Endothelial cell of umbilical vein (primary cell): Measurements from ENCODE around the gene SLC39A3. TPM values are rescaled to one million over a fixed set of nuclear protein-coding genes. Genes with fewer than 3 reads are reported as not detected.

Experiments
- BruUV-seq: library from RNA; stranded (reverse); fragments of 400-500 nt; replicated peaks from 2 replicates; lab custom pipeline; 2021; lab: Mats Ljungman, UMichigan
- CTCF ChIA-PET: fragments of 300-600, 350-600 bp; sonication (Branson Sonifier 250); formaldehyde crosslinking; loops from one replicate; lab custom pipeline; 2021; ENCODE audit warnings: antibody characterized with exemption, inconsistent platforms; lab: Charles Lee
- POLR2A ChIA-PET: fragments of 300-600, 350-600 bp; sonication (Branson Sonifier 250); formaldehyde crosslinking; loops from one replicate; lab custom pipeline; 2021; ENCODE audit warnings: antibody characterized with exemption, inconsistent platforms; lab: Charles Lee
- DNase-seq: peaks from one replicate; pipeline ENCODE4 v3.0.0-alpha.2; 2011; ENCODE audit warnings: low read depth, low spot score
- FAIRE-seq: peaks from 2 replicates; lab custom pipeline; 2011; peaks lifted over from hg19 to GRCh38; lab: Jason Lieb, UNC
- H2AFZ ChIP-seq: 2 replicates; pipeline ENCODE4 v1.6.0; 2012; ENCODE audit warnings: low read depth, low read length, control low read depth, inconsistent platforms
- H3K27ac ChIP-seq: 2 replicates; pipeline ENCODE4 v1.5.1; 2011; ENCODE audit warnings: low read depth, mild to moderate bottlenecking, control low read depth, low read length, moderate library complexity; ENCODE audit not compliant: insufficient read depth
- H3K27me3 ChIP-seq, 2 experiments: 2 replicates each; pipeline versions ENCODE4 v1.6.0 to v1.6.1; 2011; ENCODE audit warnings: low read length in 2 of 2, mixed read lengths in 1 of 2; ENCODE audit not compliant: control insufficient read depth in 2 of 2, insufficient read depth in 2 of 2
- H3K36me3 ChIP-seq, 2 experiments: 2 replicates in 1 of 2; 3 replicates in 1 of 2; pipeline ENCODE4 v1.5.1; 2011; ENCODE audit warnings: low read length in 2 of 2, mild to moderate bottlenecking in 1 of 2, moderate library complexity in 1 of 2; ENCODE audit not compliant: control insufficient read depth in 2 of 2, insufficient read depth in 2 of 2; ENCODE audit errors: extremely low read depth in 1 of 2
- H3K4me1 ChIP-seq: 3 replicates; pipeline ENCODE4 v1.5.1; 2011; ENCODE audit warnings: mild to moderate bottlenecking, low read length; ENCODE audit not compliant: control insufficient read depth, insufficient read depth; ENCODE audit errors: extremely low read depth
- H3K4me2 ChIP-seq: 2 replicates; pipeline ENCODE4 v1.6.1; 2011; ENCODE audit warnings: low read length, control low read depth, mixed read lengths; ENCODE audit not compliant: insufficient read depth
- H3K4me3 ChIP-seq, 3 experiments: fragments of 200-600 bp in 1 of 3; sonication (generic), shearing (Covaris generic) in 1 of 3; replicated peaks in 1 of 3; 2 replicates each; pipeline ENCODE4 v1.5.1; 2011 to 2016; ENCODE audit warnings: control low read depth in 3 of 3, low read length in 3 of 3, mild to moderate bottlenecking in 2 of 3, inconsistent platforms in 1 of 3, low read depth in 1 of 3, moderate library complexity in 1 of 3; ENCODE audit not compliant: insufficient read depth in 1 of 3
- H3K79me2 ChIP-seq: 2 replicates; pipeline ENCODE4 v1.6.0; 2012; ENCODE audit warnings: low read length, inconsistent platforms; ENCODE audit not compliant: control insufficient read depth, insufficient read depth
- H3K9ac ChIP-seq: replicated peaks from 2 replicates; pipeline ENCODE3; 2011; ENCODE audit warnings: low read length, control low read depth; ENCODE audit not compliant: insufficient read depth; ENCODE audit errors: extremely low read depth
- H3K9me1 ChIP-seq: replicated peaks from 3 replicates; pipeline ENCODE4 v1.6.0; 2011; ENCODE audit warnings: mild to moderate bottlenecking, low read length; ENCODE audit not compliant: control insufficient read depth, insufficient read depth; ENCODE audit errors: extremely low read depth
- H3K9me3 ChIP-seq: replicated peaks from 2 replicates; pipeline ENCODE4 v1.5.1; 2012; ENCODE audit warnings: low read length, inconsistent platforms; ENCODE audit not compliant: control insufficient read depth, insufficient read depth
- H4K20me1 ChIP-seq: replicated peaks from 2 replicates; pipeline ENCODE3; 2011; ENCODE audit warnings: mild to moderate bottlenecking, low read length; ENCODE audit not compliant: control insufficient read depth, insufficient read depth; ENCODE audit errors: extremely low read depth
- CTCF ChIP-seq, 2 donors: IDR thresholded peaks; 1 replicate in 1 of 2; 2 replicates in 1 of 2; pipeline ENCODE4 v1.5.1; 2011; ENCODE audit warnings: low read length in 2 of 2, mild to moderate bottlenecking in 2 of 2, moderate library complexity in 2 of 2, control low read depth in 1 of 2, inconsistent platforms in 1 of 2, low read depth in 1 of 2; ENCODE audit not compliant: insufficient read depth in 1 of 2; ENCODE audit errors: extremely low read depth in 1 of 2
- EZH2 ChIP-seq: IDR thresholded peaks from 2 replicates; pipeline ENCODE4 v1.6.1; 2012; ENCODE audit warnings: borderline replicate concordance, low read depth, mild to moderate bottlenecking, moderate library complexity, low read length, inconsistent platforms; ENCODE audit not compliant: severe bottlenecking
- FOS ChIP-seq: IDR thresholded peaks from 2 replicates; pipeline ENCODE4 v1.6.1; 2011; ENCODE audit warnings: mild to moderate bottlenecking, low read length, moderate library complexity, borderline replicate concordance; ENCODE audit not compliant: insufficient read depth
- GATA2 ChIP-seq: IDR thresholded peaks from 2 replicates; pipeline ENCODE4 v1.7.0; 2011; ENCODE audit warnings: low read depth, mild to moderate bottlenecking, moderate library complexity, mixed read lengths, low read length; ENCODE audit not compliant: insufficient read length, insufficient read depth
- JUN ChIP-seq: IDR thresholded peaks from 2 replicates; pipeline ENCODE4 v1.6.1; 2011; ENCODE audit warnings: borderline replicate concordance, low read depth; ENCODE audit not compliant: insufficient read length, insufficient read depth
- MAX ChIP-seq: IDR thresholded peaks from 2 replicates; pipeline ENCODE4 v1.6.1; 2011; ENCODE audit not compliant: insufficient read depth, insufficient read length
- MYC ChIP-seq: IDR thresholded peaks from one replicate; pipeline ENCODE4 v1.6.1; 2011; ENCODE audit warnings: mild to moderate bottlenecking, low read depth, low read length
- POLR2A ChIP-seq: IDR thresholded peaks from 2 replicates; pipeline ENCODE4 v1.6.1; 2012; ENCODE audit warnings: low read depth, mild to moderate bottlenecking, control low read depth, low read length
- POLR2AphosphoS5 ChIP-seq: IDR thresholded peaks from 2 replicates; pipeline ENCODE4 v1.6.1; 2012; ENCODE audit warnings: low read depth, mild to moderate bottlenecking, control low read depth, low read length, moderate library complexity; ENCODE audit not compliant: insufficient read depth
- dilution Hi-C: fragments of 300-500 bp; cut with MboI; formaldehyde crosslinking; loops from one replicate; pipeline ENCODE4 v1.15.0; 2019; ENCODE audit warnings: low sequenced_read_pairs; ENCODE audit not compliant: extremely low pct_ligation_motif_present
- intact Hi-C: fragments of 100-400 bp; cut with micrococcal nuclease; formaldehyde crosslinking; loops from one replicate; pipeline ENCODE4 v1.10.0; 2022
- polyA plus RNA-seq, 4 experiments: library from polyadenylated mRNA; depleted of rRNA in 3 of 4; stranded (reverse) in 3 of 4; unstranded in 1 of 4; fragments of >200 nt; gene quantifications; 2 replicates each; pipeline versions ENCODE4 v1.2.1 to v1.2.3, GENCODE V29; 2011 to 2012; ENCODE audit warnings: missing spikeins in 1 of 4
- total RNA-seq: library from RNA; stranded (reverse); gene quantifications from 2 replicates; pipeline ENCODE4 v1.2.3, GENCODE V29; 2021

Gene SLC39A3
- total and polyA plus RNA-seq, 2 donors (not counting 3 experiments of a cell fraction or from before 2014, with no cell fraction given), result 28.0 to 43.1 TPM

GRCh38 chr19:2761876-2762782 is 22.3 kb upstream of the SLC39A3 start:
- no peaks in the 10 kb centered on the region for H4K20me1 ChIP-seq
- H3K36me3 ChIP-seq, result peaks cover 6 to 44% of the 10 kb centered on the region in 2 experiments
- dilution Hi-C loops (no loop called here), intact Hi-C loops (no loop called here)
- no peak overlapping the region for H2AFZ ChIP-seq
- no peaks in the 10 kb centered on the region for H3K9me3 ChIP-seq
- POLR2A ChIA-PET, result no interaction called here
- no peaks in the 10 kb centered on the region for H3K9me1 ChIP-seq
- no peak overlapping the region for H3K9ac ChIP-seq
- FAIRE-seq, result no peak
- no peaks in the 10 kb centered on the region for H3K4me1 ChIP-seq
- no TSS peak for BruUV-seq
- no peak overlapping the region for H3K27ac ChIP-seq
- TF ChIP-seq POLR2AphosphoS5 (no peak), POLR2A (no peak), EZH2 (no peak), MYC (no peak), MAX (no peak), GATA2 (no peak), FOS (no peak), JUN (no peak), CTCF (IDR thresholded peaks at IDR 0.05; ENCODE audit: extremely low read depth in 1 of 2, insufficient read depth in 1 of 2, low read depth in 1 of 2, low read length in 2 of 2) (no peak)
- no peak overlapping the region for H3K4me3 ChIP-seq
- no peaks in the 10 kb centered on the region for H3K27me3 ChIP-seq
- no peak for DNase-seq
- no peaks in the 10 kb centered on the region for H3K79me2 ChIP-seq
- CTCF ChIA-PET, result interaction anchor here (1.4 kb wide), 1 partner anchor 13 kb away, joined by 4 read pairs; no protein-coding TSS in a partner anchor
- H3K4me2 ChIP-seq, result no peak overlapping the region
